Measurements from ENCODE around the gene NHSL1.

The NHSL1 gene

DNA sequence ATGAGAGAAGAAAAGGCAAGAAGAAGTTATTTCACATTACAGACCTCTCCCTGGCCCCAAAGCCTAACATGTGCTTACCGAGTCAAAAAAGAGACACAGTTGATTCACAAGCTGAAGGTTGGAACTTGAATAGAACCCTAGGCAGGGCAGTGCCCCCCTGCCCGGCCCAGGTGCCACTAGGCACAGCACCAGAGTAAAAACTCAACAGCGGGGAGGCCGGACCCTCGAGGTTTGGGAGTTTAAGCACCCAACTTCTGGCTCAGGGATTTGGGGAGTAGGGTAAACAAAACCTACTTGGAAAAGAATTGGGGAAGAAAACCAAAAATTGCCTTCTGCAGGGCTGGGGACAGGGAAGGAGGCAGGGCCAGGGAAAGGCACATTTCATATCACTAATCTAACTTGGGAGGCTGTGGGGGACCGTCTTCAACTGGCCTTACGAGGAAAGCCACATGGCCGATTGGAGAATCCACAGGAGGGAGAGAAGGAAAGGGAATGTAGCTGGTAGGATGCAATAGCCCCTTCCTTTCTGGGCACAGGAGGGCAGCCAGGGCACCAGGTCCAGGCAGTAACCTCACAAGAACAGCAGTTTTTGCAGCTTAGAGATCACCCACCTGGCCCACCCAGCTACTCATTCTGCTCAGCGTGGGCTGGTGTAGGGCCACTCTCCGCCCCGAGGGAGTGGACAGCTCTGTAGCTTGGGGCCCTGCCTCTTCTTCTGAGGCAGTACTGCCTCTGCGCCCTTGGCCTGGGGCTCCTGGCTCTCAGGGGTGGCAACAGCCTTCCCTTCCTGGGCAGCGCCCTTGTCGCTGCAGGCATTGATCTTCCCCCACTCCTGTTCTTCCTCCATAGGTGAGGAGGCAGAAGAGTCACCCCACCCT, 97.1 kb downstream of the NHSL1 start:
- no peak for DNase-seq (ENCODE audit: low spot score)

DNA sequence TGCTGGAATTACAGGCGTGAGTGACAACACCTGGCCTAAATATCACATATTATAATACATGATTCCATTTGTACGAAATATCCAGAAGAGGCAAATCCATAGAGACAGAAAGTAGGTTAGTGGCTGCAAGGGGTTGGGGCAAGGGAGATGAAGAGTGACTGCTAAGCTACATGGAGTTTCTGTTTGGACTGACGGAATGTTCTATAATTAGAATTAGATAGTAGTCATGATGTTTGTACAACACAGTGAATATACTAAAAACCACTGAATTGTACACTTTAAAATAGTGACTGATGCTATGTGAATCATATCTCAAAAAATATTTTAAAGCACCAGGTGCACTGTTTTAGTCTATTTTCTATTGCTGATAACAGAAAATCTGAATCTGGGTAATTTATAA, 99.0 kb downstream of the NHSL1 start:
- no peak for DNase-seq (ENCODE audit: low spot score)

GRCh38 chr6:138397128-138398122, 101.9 kb downstream of the NHSL1 start:
- no peak for DNase-seq (ENCODE audit: low spot score)

DNA sequence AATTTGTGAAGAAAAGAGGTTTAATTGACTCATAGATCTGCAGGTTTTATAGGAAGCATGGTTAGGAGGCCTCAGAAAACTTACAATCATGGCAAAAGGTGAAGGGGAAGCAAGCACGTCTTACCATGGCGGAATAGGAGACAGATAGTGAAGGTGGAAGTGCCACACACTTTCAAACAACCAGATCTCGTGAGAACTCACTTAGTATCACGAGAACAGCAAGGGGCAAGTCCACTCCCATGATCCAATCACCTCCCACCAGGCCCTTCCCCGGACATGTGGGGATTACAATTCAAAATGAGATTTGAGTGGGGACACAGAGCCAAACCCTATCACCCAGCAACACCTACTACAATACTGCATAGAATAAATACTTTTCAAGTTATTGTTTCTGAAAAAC, 102.6 kb downstream of the NHSL1 start:
- no peak for DNase-seq (ENCODE audit: low spot score)

DNA sequence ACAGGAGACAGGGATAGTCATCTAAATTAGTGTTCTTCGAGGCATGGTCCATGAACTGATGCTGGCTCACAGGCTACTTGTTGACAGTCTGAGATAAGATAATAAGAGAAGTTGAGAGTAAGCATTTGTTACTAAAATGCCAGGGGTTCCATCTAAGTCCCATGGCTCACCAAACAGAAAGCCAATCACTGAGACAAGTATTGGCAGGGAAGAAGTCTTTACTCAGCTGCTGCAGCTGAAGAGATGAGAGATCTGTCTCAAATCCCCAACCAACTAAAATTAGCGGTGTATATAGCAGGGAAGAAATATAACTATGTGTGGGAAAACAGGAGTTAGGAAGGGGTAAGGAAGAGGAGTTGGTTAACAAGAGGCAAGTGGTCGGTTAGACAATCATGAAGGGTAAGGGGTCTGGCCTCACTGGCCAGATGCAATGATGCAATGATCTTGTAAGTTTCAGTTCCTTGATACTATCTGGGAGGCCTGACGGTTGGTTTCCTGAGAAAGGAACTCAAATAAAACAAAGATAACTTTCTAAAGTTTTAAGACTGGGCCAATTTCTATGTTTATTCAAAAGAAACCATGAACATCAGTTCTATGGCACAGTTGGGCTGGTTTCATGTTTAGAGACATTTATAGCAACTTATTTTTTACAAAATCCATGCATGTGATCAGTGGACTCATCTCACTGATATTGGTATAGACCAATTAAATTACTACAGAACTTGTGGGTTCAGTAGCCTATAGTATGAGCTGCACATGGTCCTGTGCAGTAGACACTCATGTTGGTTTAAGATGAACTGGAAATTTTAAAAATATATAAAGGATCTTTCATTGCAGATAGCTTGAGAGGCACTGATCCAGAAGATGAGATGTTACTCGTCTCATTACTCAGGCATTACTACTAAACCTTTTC, 105.2 kb downstream of the NHSL1 start:
- DNase-seq (ENCODE audit: low spot score): no peak

DNA sequence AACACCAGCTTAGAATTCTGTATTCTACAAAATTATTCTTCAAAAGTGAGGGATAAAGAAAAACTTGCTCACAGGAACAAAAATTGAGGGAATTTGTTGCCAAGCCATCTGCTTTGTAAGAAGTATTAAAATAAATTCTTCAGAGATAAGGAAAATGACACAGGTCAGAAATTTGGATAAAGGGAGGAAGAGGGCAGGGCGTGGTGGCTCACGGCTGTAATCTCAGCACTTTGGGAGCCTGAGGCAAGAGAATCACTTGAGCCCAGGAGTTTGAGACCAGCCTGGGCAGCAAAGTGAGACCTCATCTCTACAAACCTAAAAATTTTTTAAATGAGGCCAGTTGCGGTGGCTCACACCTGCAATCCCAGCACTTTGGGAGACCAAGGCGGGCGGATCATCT, 109.7 kb downstream of the NHSL1 start:
- DNase-seq (ENCODE audit: low spot score): no peak

GRCh38 chr6:138387577-138388368, 111.5 kb downstream of the NHSL1 start:
- DNase-seq (ENCODE audit: low spot score): no peak

- no peak for DNase-seq (ENCODE audit: low spot score)
These were observed 112.4 kb downstream of the NHSL1 start for GRCh38 chr6:138386897-138387296.

DNA sequence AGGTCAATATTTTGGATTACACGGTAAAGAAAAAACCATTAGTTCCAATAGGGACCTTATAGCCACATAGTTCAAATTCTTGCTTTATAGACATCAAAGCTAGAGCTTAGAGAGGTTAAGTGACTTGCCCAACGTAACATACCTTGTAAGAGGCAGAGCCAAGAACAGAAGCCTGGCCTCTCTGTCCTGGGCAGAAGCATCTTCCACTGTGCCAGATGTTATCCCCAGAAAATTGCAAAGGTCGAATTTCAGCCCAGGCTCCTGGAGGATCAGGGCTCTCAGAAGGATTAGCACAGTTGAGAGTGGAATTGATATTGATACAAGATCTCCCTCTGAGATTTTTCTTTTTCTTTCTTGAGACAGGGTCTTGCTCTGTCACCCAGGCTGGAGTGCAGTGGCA, 115.5 kb downstream of the NHSL1 start:
- no peak for DNase-seq (ENCODE audit: low spot score)

DNA sequence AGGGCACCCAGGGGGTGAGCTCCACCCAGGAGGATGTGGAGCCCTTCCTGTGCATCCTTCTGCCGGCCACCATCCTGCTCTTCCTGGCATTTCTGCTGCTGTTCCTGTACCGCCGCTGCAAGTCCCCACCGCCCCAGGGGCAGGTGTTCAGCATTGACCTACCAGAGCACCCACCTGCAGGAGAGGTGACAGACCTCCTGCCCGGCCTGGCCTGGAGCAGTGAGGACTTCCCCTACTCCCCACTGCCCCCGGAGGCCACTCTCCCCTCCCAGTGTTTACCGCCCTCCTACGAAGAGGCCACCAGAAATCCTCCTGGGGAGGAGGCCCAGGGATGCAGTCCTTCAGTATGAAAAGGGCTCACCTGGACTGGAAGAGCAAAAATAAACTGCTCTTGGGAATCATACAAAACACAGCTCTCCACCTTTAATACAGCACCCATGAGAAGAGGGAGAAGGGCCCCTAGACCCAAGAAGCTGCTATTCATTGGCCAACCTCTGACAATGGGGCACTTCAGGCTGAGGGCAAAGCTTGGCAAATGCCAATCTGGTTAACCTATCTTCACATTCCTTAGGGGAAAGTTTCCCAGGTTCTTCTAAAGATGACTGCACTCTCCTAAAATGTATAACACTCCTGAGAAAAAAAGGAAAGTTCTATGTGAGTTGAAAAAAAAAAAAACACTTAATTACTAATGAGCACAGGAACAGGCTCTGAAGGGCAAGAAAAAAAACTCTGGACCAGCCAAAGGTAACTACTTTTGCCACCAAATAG, 116.6 kb downstream of the NHSL1 start:
- no peak for DNase-seq (ENCODE audit: low spot score)

- no peak for DNase-seq (ENCODE audit: low spot score)
These were observed 120.8 kb downstream of the NHSL1 start for GRCh38 chr6:138378463-138378862.

DNA sequence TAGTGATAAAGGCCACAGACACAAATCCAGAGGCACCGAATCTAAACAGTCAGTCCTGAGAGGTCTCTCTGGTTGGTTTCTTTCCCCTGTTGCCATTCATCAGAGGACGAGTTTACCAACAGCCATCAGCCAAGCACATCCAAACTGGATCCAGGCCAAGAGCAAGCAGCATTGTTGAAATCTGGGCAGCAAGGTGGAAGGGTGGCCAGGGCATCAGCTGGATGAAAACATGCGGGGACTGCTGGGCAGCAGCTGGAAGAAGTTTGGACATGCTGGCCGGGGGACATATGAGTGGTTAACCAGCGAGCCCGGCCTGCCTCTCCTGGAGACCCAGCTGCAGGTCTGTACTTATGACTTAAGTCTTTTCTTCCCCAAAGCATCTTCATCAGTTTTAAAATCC, 121.5 kb downstream of the NHSL1 start, which contains the start of gene SMIM28:
TSS of gene SMIM28 (plus strand) at position 62 of the 400 bp plus-strand sequence. CDS start at position 230, 168 bp downstream.
- DNase-seq (ENCODE audit: low spot score): no peak

DNA sequence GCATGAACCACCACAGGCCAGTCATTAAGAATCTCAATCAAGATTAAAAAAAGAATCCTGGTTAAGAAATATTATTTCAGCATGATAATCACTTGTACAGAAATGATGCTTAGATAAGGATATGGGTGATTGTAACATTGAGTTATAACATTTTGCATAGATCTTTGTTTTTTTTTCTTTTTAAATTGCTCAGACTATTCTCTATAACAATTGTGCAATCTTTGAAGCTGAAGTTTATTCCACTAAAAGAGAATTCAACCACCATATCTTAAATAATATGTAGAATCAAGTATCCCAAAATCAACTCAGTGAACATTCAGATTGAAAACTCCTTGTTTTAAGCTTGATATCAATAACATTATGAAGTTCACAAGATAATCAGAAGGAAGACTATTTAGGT, 122.3 kb downstream of the NHSL1 start:
- DNase-seq (ENCODE audit: low spot score): no peak

GRCh38 chr6:138374815-138375214, 124.5 kb downstream of the NHSL1 start:
- DNase-seq (ENCODE audit: low spot score): no peak

GRCh38 chr6:138374230-138374629, 125.1 kb downstream of the NHSL1 start:
- no peak for DNase-seq (ENCODE audit: low spot score)

- no peak for DNase-seq (ENCODE audit: low spot score)
These were observed 126.4 kb downstream of the NHSL1 start for GRCh38 chr6:138372711-138373463.
